GM12872 (cell line): ENCODE measurements around the gene TPPP.

Source experiments
- CTCF ChIP-seq: IDR thresholded peaks from 3 replicates; pipeline ENCODE4 v1.5.1; 2011; ENCODE audit warnings: low read depth, mild to moderate bottlenecking, low read length, moderate library complexity; ENCODE audit not compliant: insufficient read depth

The TPPP gene

GRCh38 chr5:647311-647710 is 45.8 kb downstream of the TPPP start:
- no peak for TF ChIP-seq CTCF

GRCh38 chr5:646396-647201 is 46.6 kb downstream of the TPPP start:
- TF ChIP-seq CTCF: no peak

GRCh38 chr5:645421-645820 is 47.7 kb downstream of the TPPP start:
- TF ChIP-seq CTCF: no peak

GRCh38 chr5:644971-645370 is 48.2 kb downstream of the TPPP start:
- no peak for TF ChIP-seq CTCF

GRCh38 chr5:644509-644908 is 48.6 kb downstream of the TPPP start:
- no peak for TF ChIP-seq CTCF

- TF ChIP-seq CTCF: no peak
Observed at GRCh38 chr5:643811-644271, 49.3 kb downstream of the TPPP start.

- TF ChIP-seq CTCF: peak; percentile 32; the same call in 2 of the 3 replicates
Observed at GRCh38 chr5:643351-643801, 49.8 kb downstream of the TPPP start.
